ENCODE results near the gene OR10V1.
"Not testable (repeated sequence)": the region's sequence is repeated elsewhere in the genome, so short reads cannot be mapped to it uniquely, and the experiment has no call there.

GRCh38 chr11:59681260-59681725 lies 32.4 kb downstream of the OR10V1 start:
- TF ChIP-seq CTCF (IDR thresholded peaks at IDR 0.05 in 8 of 11, conservative IDR thresholded peaks at IDR 0.05 in 3 of 11); POLR2A (IDR thresholded peaks at IDR 0.05); POLR2AphosphoS5 (IDR thresholded peaks at IDR 0.05): not testable (repeated sequence)

Measured in spleen (tissue), 7 donors.